ENCODE results near the gene TMEM40.
"Not testable (repeated sequence)": the region's sequence is repeated elsewhere in the genome, so short reads cannot be mapped to it uniquely, and the experiment has no call there.

TMEM40 gene

GRCh38 chr3:12793701-12794100 is 34.6 kb upstream of the TMEM40 start:
- Histone ChIP-seq H3K9me3 (ENCODE audit: control insufficient read depth, insufficient read depth, low read length) (no peaks in the 10 kb centered on the region), H3K4me3 (ENCODE audit: low read depth, low read length) (no peak overlapping the region), H3K36me3 (ENCODE audit: control insufficient read depth, insufficient read depth, low read length) (no peaks in the 10 kb centered on the region), H3K4me1 (ENCODE audit: control insufficient read depth, insufficient read depth, low read length) (peaks cover 5% of the 10 kb centered on the region), H3K27me3 (ENCODE audit: control insufficient read depth, insufficient read depth, low read length) (peaks cover 2% of the 10 kb centered on the region), H3K9ac (ENCODE audit: low read depth, low read length) (no peak overlapping the region)

- no peaks in the 10 kb centered on the region for H3K9me3 ChIP-seq (ENCODE audit: control insufficient read depth, insufficient read depth, low read length)
- no peak overlapping the region for H3K9ac ChIP-seq (ENCODE audit: low read depth, low read length)
- H3K36me3 ChIP-seq (ENCODE audit: control insufficient read depth, insufficient read depth, low read length), result no peaks in the 10 kb centered on the region
- H3K4me1 ChIP-seq (ENCODE audit: control insufficient read depth, insufficient read depth, low read length), result no peaks in the 10 kb centered on the region
- H3K4me3 ChIP-seq (ENCODE audit: low read depth, low read length), result no peak overlapping the region
- peaks cover 2% of the 10 kb centered on the region for H3K27me3 ChIP-seq (ENCODE audit: control insufficient read depth, insufficient read depth, low read length)
Measured at GRCh38 chr3:12791430-12791829, 32.4 kb upstream of the TMEM40 start.

- H3K9ac ChIP-seq (ENCODE audit: low read depth, low read length); H3K36me3 ChIP-seq (ENCODE audit: control insufficient read depth, insufficient read depth, low read length); H3K4me3 ChIP-seq (ENCODE audit: low read depth, low read length); H3K27me3 ChIP-seq (ENCODE audit: control insufficient read depth, insufficient read depth, low read length); H3K9me3 ChIP-seq (ENCODE audit: control insufficient read depth, insufficient read depth, low read length); H3K4me1 ChIP-seq (ENCODE audit: control insufficient read depth, insufficient read depth, low read length): not testable (repeated sequence)
Measured at GRCh38 chr3:12787967-12788690, 29.1 kb upstream of the TMEM40 start.

- H3K36me3 ChIP-seq (ENCODE audit: control insufficient read depth, insufficient read depth, low read length); H3K9me3 ChIP-seq (ENCODE audit: control insufficient read depth, insufficient read depth, low read length); H3K4me3 ChIP-seq (ENCODE audit: low read depth, low read length); H3K27me3 ChIP-seq (ENCODE audit: control insufficient read depth, insufficient read depth, low read length); H3K4me1 ChIP-seq (ENCODE audit: control insufficient read depth, insufficient read depth, low read length); H3K9ac ChIP-seq (ENCODE audit: low read depth, low read length): not testable (repeated sequence)
Measured at GRCh38 chr3:12787346-12787745, 28.3 kb upstream of the TMEM40 start.

- Histone ChIP-seq H3K27me3 (ENCODE audit: control insufficient read depth, insufficient read depth, low read length) (no peaks in the 10 kb centered on the region), H3K4me1 (ENCODE audit: control insufficient read depth, insufficient read depth, low read length) (no peaks in the 10 kb centered on the region), H3K9me3 (ENCODE audit: control insufficient read depth, insufficient read depth, low read length) (no peaks in the 10 kb centered on the region), H3K9ac (ENCODE audit: low read depth, low read length) (no peak overlapping the region), H3K4me3 (ENCODE audit: low read depth, low read length) (no peak overlapping the region), H3K36me3 (ENCODE audit: control insufficient read depth, insufficient read depth, low read length) (no peaks in the 10 kb centered on the region)
Measured at GRCh38 chr3:12785096-12785495, 26.0 kb upstream of the TMEM40 start.

GRCh38 chr3:12782172-12782815 is 23.2 kb upstream of the TMEM40 start:
- no peaks in the 10 kb centered on the region for H3K27me3 ChIP-seq (ENCODE audit: control insufficient read depth, insufficient read depth, low read length)
- H3K9ac ChIP-seq (ENCODE audit: low read depth, low read length), result no peak overlapping the region
- H3K4me1 ChIP-seq (ENCODE audit: control insufficient read depth, insufficient read depth, low read length), result no peaks in the 10 kb centered on the region
- H3K9me3 ChIP-seq (ENCODE audit: control insufficient read depth, insufficient read depth, low read length), result no peaks in the 10 kb centered on the region
- H3K4me3 ChIP-seq (ENCODE audit: low read depth, low read length), result no peak overlapping the region
- no peaks in the 10 kb centered on the region for H3K36me3 ChIP-seq (ENCODE audit: control insufficient read depth, insufficient read depth, low read length)

GRCh38 chr3:12780751-12781150 is 21.7 kb upstream of the TMEM40 start:
- Histone ChIP-seq H3K36me3 (ENCODE audit: control insufficient read depth, insufficient read depth, low read length) (no peaks in the 10 kb centered on the region), H3K9me3 (ENCODE audit: control insufficient read depth, insufficient read depth, low read length) (no peaks in the 10 kb centered on the region), H3K4me1 (ENCODE audit: control insufficient read depth, insufficient read depth, low read length) (no peaks in the 10 kb centered on the region), H3K27me3 (ENCODE audit: control insufficient read depth, insufficient read depth, low read length) (no peaks in the 10 kb centered on the region), H3K9ac (ENCODE audit: low read depth, low read length) (no peak overlapping the region), H3K4me3 (ENCODE audit: low read depth, low read length) (no peak overlapping the region)

- Histone ChIP-seq H3K4me1 (ENCODE audit: control insufficient read depth, insufficient read depth, low read length) (no peaks in the 10 kb centered on the region), H3K36me3 (ENCODE audit: control insufficient read depth, insufficient read depth, low read length) (no peaks in the 10 kb centered on the region), H3K9me3 (ENCODE audit: control insufficient read depth, insufficient read depth, low read length) (no peaks in the 10 kb centered on the region), H3K9ac (ENCODE audit: low read depth, low read length) (no peak overlapping the region), H3K27me3 (ENCODE audit: control insufficient read depth, insufficient read depth, low read length) (no peaks in the 10 kb centered on the region), H3K4me3 (ENCODE audit: low read depth, low read length) (no peak overlapping the region)
Measured at GRCh38 chr3:12777171-12777570, 18.1 kb upstream of the TMEM40 start.

GRCh38 chr3:12775970-12776369 is 16.9 kb upstream of the TMEM40 start:
- not testable (repeated sequence) for H3K9ac ChIP-seq (ENCODE audit: low read depth, low read length); H3K36me3 ChIP-seq (ENCODE audit: control insufficient read depth, insufficient read depth, low read length); H3K4me3 ChIP-seq (ENCODE audit: low read depth, low read length); H3K27me3 ChIP-seq (ENCODE audit: control insufficient read depth, insufficient read depth, low read length); H3K4me1 ChIP-seq (ENCODE audit: control insufficient read depth, insufficient read depth, low read length); H3K9me3 ChIP-seq (ENCODE audit: control insufficient read depth, insufficient read depth, low read length)

- no peaks in the 10 kb centered on the region for H3K27me3 ChIP-seq (ENCODE audit: control insufficient read depth, insufficient read depth, low read length)
- H3K4me3 ChIP-seq (ENCODE audit: low read depth, low read length), result no peak overlapping the region
- no peaks in the 10 kb centered on the region for H3K4me1 ChIP-seq (ENCODE audit: control insufficient read depth, insufficient read depth, low read length)
- no peaks in the 10 kb centered on the region for H3K9me3 ChIP-seq (ENCODE audit: control insufficient read depth, insufficient read depth, low read length)
- H3K36me3 ChIP-seq (ENCODE audit: control insufficient read depth, insufficient read depth, low read length), result no peaks in the 10 kb centered on the region
- no peak overlapping the region for H3K9ac ChIP-seq (ENCODE audit: low read depth, low read length)
Measured at GRCh38 chr3:12775226-12775625, 16.2 kb upstream of the TMEM40 start.

- Histone ChIP-seq H3K4me3 (ENCODE audit: low read depth, low read length) (no peak overlapping the region), H3K4me1 (ENCODE audit: control insufficient read depth, insufficient read depth, low read length) (no peaks in the 10 kb centered on the region), H3K27me3 (ENCODE audit: control insufficient read depth, insufficient read depth, low read length) (no peaks in the 10 kb centered on the region), H3K9me3 (ENCODE audit: control insufficient read depth, insufficient read depth, low read length) (no peaks in the 10 kb centered on the region), H3K36me3 (ENCODE audit: control insufficient read depth, insufficient read depth, low read length) (no peaks in the 10 kb centered on the region), H3K9ac (ENCODE audit: low read depth, low read length) (no peak overlapping the region)
Measured at GRCh38 chr3:12774619-12775018, 15.6 kb upstream of the TMEM40 start.

GRCh38 chr3:12773710-12774086 is 14.6 kb upstream of the TMEM40 start:
- Histone ChIP-seq H3K4me1 (ENCODE audit: control insufficient read depth, insufficient read depth, low read length) (no peaks in the 10 kb centered on the region), H3K36me3 (ENCODE audit: control insufficient read depth, insufficient read depth, low read length) (no peaks in the 10 kb centered on the region), H3K4me3 (ENCODE audit: low read depth, low read length) (no peak overlapping the region), H3K27me3 (ENCODE audit: control insufficient read depth, insufficient read depth, low read length) (no peaks in the 10 kb centered on the region), H3K9ac (ENCODE audit: low read depth, low read length) (no peak overlapping the region), H3K9me3 (ENCODE audit: control insufficient read depth, insufficient read depth, low read length) (no peaks in the 10 kb centered on the region)
